ENCODE measurements around the gene RASSF4. TPM values are rescaled to one million over a fixed set of nuclear protein-coding genes. Genes with fewer than 3 reads are reported as not detected.

RASSF4 gene
- total and polyA plus RNA-seq, 9 of the 15 experiments (the other 6 are each of a cell fraction or from before 2014, with no cell fraction given): 0.01 to 0.62 (median 0.11) TPM; not detected in 3

- in situ Hi-C loops (cut with MboI): no loop called here
- Histone ChIP-seq H3K9me1 (ENCODE audit: control insufficient read depth, insufficient read depth, low read length) (no peaks in the 10 kb centered on the region), H2AFZ (ENCODE audit: low read depth, low read length) (peak overlapping the region; percentile 74)
These were observed 20.9 kb downstream of the RASSF4 start for GRCh38 chr10:44980309-44981171.

More at GRCh38 chr10:44980309-44981171, 20.9 kb downstream of the RASSF4 start:
- CTCF ChIA-PET (ENCODE audit: low intra/inter-chr PET ratio): no interaction called here
- no peaks in the 10 kb centered on the region for H3K9me3 ChIP-seq (replicated peaks; ENCODE audit: control insufficient read depth, insufficient read depth, low read depth, low read length)
- no peaks in the 10 kb centered on the region for H4K20me1 ChIP-seq (replicated peaks; ENCODE audit: control insufficient read depth, insufficient read depth, low read length)
- POLR2A ChIA-PET: interaction anchor here (0.5 to 1.8 kb wide), 7 partner anchors 7 to 1357 kb away, joined by 3 to 7 read pairs (median 4); no protein-coding TSS in a partner anchor
- DNase-seq (ENCODE audit: extremely low read depth in 1 of 4, low spot score in 3 of 4): no peak
- intact Hi-C loops (cut with micrococcal nuclease): no loop called here
- H3K4me1 ChIP-seq (replicated peaks in 1 of 2; ENCODE audit: control insufficient read depth in 2 of 2, insufficient read depth in 2 of 2, low read length in 2 of 2): peaks cover 39 to 47% of the 10 kb centered on the region in 2 experiments
- no peak overlapping the region for H3K9ac ChIP-seq (ENCODE audit: insufficient read depth in 1 of 2, low read depth in 2 of 2, low read length in 2 of 2)
- no peak for ATAC-seq
- FAIRE-seq: peak; percentile 23
- no peak overlapping the region for H3K27ac ChIP-seq (ENCODE audit: extremely low read depth, low read depth, low read length)
- no TSS peak for BruUV-seq (replicated peaks)
- H3K4me3 ChIP-seq: no peak overlapping the region
- TF ChIP-seq NR2C2 (CRISPR knock-in tag; IDR thresholded peaks at IDR 0.05) (no peak), NR2C2 (tag; IDR thresholded peaks at IDR 0.05) (peak; percentile 30; the same call in 1 of the 2 replicates), ZNF668 (CRISPR knock-in tag; IDR thresholded peaks at IDR 0.05) (no peak), ZSCAN29 (IDR thresholded peaks at IDR 0.05) (no peak)
- no peak overlapping the region for H3K4me2 ChIP-seq (ENCODE audit: insufficient read depth, low read length)
- WGBS (ENCODE audit: insufficient coverage, low coverage, missing lambda C conversion rate): 27% methylated on average over 14 of the region's 14 CpGs
- no peaks in the 10 kb centered on the region for H3K36me3 ChIP-seq (ENCODE audit: control insufficient read depth, insufficient read depth, low read length)
- no peaks in the 10 kb centered on the region for H3K79me2 ChIP-seq (ENCODE audit: control insufficient read depth, insufficient read depth, low read length)
- peaks cover 0 to 17% of the 10 kb centered on the region in 2 experiments; a peak in 3 of 5 replicates for H3K27me3 ChIP-seq (ENCODE audit: control insufficient read depth in 2 of 2, insufficient read depth in 2 of 2, low read length in 2 of 2)
